Measurements from ENCODE around the gene FOXJ1. TPM values are rescaled to one million over a fixed set of nuclear protein-coding genes. Genes with fewer than 3 reads are reported as not detected.

The FOXJ1 gene
- total and polyA plus RNA-seq, 9 donors: 0.05 to 1.1 (median 0.12) TPM

DNA sequence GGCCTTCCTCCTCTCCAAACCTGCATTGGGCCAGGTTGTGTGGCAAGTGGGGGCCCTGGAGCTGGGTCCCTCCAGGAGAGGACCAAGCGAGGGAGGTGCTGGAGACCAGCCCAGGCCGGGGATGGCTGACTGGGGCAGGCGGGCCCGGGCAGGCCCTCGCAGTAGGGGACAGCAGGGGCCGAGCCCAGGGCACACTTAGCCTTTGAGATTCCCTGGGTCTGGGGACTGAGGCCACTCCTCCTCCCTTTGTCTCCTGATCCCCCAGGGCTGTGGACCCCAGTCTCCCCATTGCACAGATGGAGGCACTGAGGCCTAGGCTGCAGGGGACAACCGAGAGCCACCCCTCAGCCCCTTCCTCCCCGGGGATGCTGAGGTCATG lies 5.2 kb downstream of the FOXJ1 start:
- Histone ChIP-seq H3K4me1 (ENCODE audit: control insufficient read depth, insufficient read depth, low read length) (peaks cover 37% of the 10 kb centered on the region), H3K27me3 (ENCODE audit: control insufficient read depth, insufficient read depth, low read length) (peaks cover 99% of the 10 kb centered on the region)
- 55% methylated on average over 6 of the region's 8 CpGs for WGBS (ENCODE audit: insufficient coverage)

DNA sequence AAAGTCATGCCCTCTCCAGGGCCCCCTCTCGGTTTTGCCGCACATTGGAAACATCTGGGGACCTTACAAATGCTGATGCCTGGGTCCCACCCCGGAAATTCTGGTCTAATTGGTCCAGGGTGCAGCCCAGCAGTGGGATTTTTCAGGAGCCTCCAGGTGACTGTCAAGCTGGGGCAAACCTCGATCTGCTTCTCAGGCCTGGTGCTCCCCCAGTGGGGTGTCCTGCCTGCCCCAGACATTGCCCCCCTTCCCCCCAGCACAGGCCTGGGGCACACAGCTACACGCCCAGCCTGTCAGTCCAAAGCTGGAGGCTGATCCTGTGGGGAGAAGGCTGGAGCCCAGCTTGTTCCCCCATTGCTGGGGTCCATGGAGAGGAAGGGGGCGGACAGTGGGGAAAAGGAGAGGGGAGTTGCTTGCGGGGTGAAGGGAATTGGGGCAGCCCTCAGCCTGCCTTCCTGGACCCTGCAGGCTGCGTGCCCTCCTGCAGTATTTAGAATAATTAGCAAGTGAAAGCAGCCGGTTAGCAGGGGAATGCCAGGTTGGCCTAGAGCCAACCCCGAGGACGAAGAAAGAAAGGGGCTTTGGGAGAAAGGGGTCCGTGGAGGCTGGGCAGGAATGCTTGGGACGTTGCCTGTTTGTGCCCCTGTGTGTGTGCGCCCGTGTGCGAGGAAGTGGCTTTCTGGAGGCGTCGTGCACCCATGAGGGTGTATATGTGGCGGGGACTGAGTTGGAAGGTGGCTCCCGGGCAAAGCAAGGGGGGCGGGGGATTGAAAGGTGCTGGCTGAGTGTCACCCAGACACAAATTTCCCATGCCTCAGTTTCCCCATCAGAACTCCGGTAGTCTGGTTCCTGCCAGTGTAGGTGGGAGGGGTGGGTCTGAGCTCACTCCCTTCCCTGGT lies 5.9 kb downstream of the FOXJ1 start:
- H3K9me3 ChIP-seq (replicated peaks; ENCODE audit: control insufficient read depth, low read depth, low read length): no peaks in the 10 kb centered on the region
- H3K27ac ChIP-seq (ENCODE audit: low read length): no peak overlapping the region
- H3K4me3 ChIP-seq (ENCODE audit: low read length): no peak overlapping the region
- H3K36me3 ChIP-seq (ENCODE audit: control insufficient read depth, insufficient read depth, low read length): no peaks in the 10 kb centered on the region
- DNase-seq: no peak
- peaks cover 99% of the 10 kb centered on the region for H3K27me3 ChIP-seq (ENCODE audit: control insufficient read depth, insufficient read depth, low read length)
- WGBS (ENCODE audit: insufficient coverage): 26% methylated on average over 11 of the region's 22 CpGs
- H3K4me1 ChIP-seq (ENCODE audit: control insufficient read depth, insufficient read depth, low read length): peaks cover 35% of the 10 kb centered on the region

More for the DNA sequence above, 5.2 kb downstream of the FOXJ1 start:
- Histone ChIP-seq H3K9me3 (replicated peaks; ENCODE audit: control insufficient read depth, low read depth, low read length) (no peaks in the 10 kb centered on the region), H3K4me3 (ENCODE audit: low read length) (no peak overlapping the region), H3K27ac (ENCODE audit: low read length) (no peak overlapping the region), H3K36me3 (ENCODE audit: control insufficient read depth, insufficient read depth, low read length) (no peaks in the 10 kb centered on the region)
- DNase-seq: no peak

DNA sequence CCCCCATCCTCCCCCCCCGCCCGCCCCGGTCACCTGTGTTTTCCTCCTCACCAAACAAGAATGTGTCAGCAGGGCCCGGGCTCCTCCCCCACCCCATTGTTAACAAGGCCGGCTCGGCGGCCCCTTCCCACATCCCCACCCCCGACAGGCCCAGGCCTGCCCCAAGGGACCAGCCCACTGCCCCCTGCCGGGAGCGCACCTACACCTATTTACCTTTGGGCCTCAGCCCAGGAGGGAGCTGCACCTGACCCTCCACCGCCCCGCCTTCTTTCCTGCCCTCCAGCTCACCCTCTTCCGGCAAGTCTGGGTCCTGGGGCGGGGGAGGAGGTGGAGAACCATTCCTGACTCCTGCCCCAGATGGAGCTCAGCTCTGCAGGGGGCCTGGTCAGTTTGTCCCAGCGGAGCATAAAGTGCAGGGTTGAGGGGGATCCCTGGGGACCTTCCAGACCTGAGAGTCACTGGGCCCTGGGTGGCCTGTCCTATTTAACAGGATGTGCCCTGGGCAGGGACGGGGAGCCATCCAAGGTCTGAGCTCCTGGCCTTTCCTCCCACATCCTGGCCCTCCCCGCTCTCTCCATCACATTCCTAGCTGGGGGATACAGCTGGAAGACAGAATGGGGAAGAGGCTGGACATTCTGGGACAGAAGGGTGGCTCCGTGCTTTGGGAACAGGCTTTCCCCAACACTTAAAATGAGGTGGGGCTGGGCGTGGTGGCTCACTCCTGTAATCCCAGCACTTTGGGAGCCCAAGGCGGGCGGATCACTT lies 8.3 kb downstream of the FOXJ1 start:
- Histone ChIP-seq H3K4me3 (ENCODE audit: low read length) (no peak overlapping the region), H3K27ac (ENCODE audit: low read length) (no peak overlapping the region), H3K9me3 (replicated peaks; ENCODE audit: control insufficient read depth, low read depth, low read length) (no peaks in the 10 kb centered on the region), H3K4me1 (ENCODE audit: control insufficient read depth, insufficient read depth, low read length) (peaks cover 16% of the 10 kb centered on the region), H3K36me3 (ENCODE audit: control insufficient read depth, insufficient read depth, low read length) (no peaks in the 10 kb centered on the region), H3K27me3 (ENCODE audit: control insufficient read depth, insufficient read depth, low read length) (peaks cover 81% of the 10 kb centered on the region)
- no peak for DNase-seq
- WGBS (ENCODE audit: insufficient coverage): 2% methylated on average over 10 of the region's 21 CpGs

DNA sequence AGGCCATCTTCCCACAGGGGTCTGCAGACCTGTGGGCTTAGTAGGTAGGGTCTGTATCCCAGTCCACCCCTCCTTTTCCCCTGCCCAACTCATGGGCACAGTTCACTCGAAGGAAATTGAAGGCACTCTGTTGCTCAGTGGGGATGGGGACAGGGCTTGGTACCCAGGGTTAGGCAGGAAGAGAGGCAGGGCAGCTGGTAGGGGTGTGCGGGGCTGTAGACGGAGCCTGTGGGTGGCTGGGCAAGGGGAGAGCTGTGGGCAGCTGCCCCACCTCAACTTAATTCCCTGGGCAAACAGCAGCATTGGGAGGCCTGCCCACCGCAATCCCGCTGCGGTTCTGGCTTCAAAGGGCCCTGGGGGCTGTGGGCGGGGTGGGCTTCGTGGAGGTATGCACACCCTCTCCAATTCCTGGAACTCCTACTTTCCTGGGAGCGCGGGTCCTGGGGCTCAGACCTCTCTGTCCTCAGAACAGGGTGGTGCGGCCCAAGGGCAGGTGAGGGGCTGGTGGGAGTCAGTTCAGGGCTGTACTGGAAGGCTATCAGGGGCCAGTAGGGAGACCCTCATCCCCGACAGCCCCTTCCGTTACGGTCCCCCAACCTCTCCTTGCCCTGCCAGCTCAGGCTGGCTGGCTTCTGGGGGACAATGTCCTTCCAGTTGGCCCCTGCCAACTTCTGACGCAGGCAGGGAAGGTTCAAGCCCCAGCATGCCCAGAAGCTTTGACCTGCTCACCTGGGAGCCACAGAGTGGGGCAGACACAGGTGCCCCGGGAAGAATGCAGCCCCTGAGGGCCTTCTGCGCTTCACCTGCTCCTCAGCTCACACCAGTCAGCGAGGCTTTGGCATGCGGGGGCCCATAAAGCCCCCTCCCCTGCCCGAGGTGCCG lies 9.1 kb downstream of the FOXJ1 start:
- no peak for DNase-seq
- 25% methylated on average over 7 of the region's 21 CpGs for WGBS (ENCODE audit: insufficient coverage)
- Histone ChIP-seq H3K27me3 (ENCODE audit: control insufficient read depth, insufficient read depth, low read length) (peaks cover 73% of the 10 kb centered on the region), H3K27ac (ENCODE audit: low read length) (no peak overlapping the region), H3K9me3 (replicated peaks; ENCODE audit: control insufficient read depth, low read depth, low read length) (no peaks in the 10 kb centered on the region), H3K4me1 (ENCODE audit: control insufficient read depth, insufficient read depth, low read length) (peaks cover 9% of the 10 kb centered on the region), H3K4me3 (ENCODE audit: low read length) (no peak overlapping the region), H3K36me3 (ENCODE audit: control insufficient read depth, insufficient read depth, low read length) (no peaks in the 10 kb centered on the region)

DNA sequence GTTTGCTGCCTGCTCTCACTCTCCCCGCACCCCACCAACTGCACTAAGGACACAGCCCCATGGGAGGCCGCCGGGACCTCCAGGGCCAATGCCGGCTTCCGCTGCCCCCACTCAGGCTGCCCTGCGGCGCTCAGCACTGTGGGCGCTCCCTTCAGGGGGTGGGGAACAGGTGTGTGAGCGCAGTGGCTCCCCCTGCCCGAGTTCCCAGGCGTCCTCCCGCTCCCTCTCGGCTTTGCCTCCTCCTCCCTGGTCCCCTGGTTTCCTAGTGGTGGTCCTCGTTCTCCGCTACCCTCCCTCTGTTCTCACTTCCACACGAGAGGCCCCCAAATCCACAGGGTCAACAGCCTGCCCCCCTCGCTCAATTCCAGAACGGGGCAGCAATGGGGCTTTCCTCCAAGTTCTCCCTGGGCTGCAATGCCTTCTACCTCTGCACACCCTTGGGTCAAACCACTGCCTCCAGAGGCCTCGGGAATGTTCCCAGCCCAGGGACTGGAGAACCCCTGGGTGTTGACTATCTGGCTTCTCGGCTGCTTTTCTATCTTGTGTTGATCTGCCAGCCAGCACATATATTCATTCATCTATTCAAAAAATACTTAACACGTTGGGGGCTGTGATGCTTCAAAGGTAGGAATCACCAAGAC lies 9.9 kb downstream of the FOXJ1 start:
- H3K27me3 ChIP-seq (ENCODE audit: control insufficient read depth, insufficient read depth, low read length): peaks cover 65% of the 10 kb centered on the region
- H3K27ac ChIP-seq (ENCODE audit: low read length): no peak overlapping the region
- 18% methylated on average over 16 of the region's 21 CpGs for WGBS (ENCODE audit: insufficient coverage)
- no peaks in the 10 kb centered on the region for H3K36me3 ChIP-seq (ENCODE audit: control insufficient read depth, insufficient read depth, low read length)
- H3K4me3 ChIP-seq (ENCODE audit: low read length): no peak overlapping the region
- H3K9me3 ChIP-seq (replicated peaks; ENCODE audit: control insufficient read depth, low read depth, low read length): no peaks in the 10 kb centered on the region
- peaks cover 9% of the 10 kb centered on the region for H3K4me1 ChIP-seq (ENCODE audit: control insufficient read depth, insufficient read depth, low read length)
- DNase-seq: no peak

DNA sequence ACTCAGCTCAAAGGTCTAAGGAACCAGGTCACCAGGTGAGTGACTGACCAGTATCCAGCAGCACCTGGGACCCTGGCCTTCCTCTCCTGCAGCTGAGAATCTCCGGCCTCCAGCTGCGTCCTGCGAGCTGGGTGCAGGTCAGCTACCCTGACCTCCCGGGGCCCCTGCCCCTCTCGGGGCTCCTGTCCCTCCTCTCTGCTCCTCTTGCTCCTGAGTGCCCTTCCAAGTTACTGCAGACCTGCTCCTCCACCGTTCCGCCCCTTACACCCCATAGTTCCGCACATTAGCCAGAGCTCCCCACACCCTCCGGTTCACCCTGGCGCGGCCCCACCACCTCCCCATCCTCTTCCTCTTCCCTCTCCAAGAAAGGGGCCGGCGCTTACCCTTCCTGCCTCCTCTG lies 10.6 kb downstream of the FOXJ1 start:
- peaks cover 58% of the 10 kb centered on the region for H3K27me3 ChIP-seq (ENCODE audit: control insufficient read depth, insufficient read depth, low read length)
- H3K9me3 ChIP-seq (replicated peaks; ENCODE audit: control insufficient read depth, low read depth, low read length): no peaks in the 10 kb centered on the region
- WGBS (ENCODE audit: insufficient coverage): 24% methylated on average over 13 of the region's 13 CpGs
- no peak for DNase-seq
- H3K4me3 ChIP-seq (ENCODE audit: low read length): no peak overlapping the region
- peaks cover 9% of the 10 kb centered on the region for H3K4me1 ChIP-seq (ENCODE audit: control insufficient read depth, insufficient read depth, low read length)
- H3K36me3 ChIP-seq (ENCODE audit: control insufficient read depth, insufficient read depth, low read length): no peaks in the 10 kb centered on the region
- H3K27ac ChIP-seq (ENCODE audit: low read length): no peak overlapping the region

DNA sequence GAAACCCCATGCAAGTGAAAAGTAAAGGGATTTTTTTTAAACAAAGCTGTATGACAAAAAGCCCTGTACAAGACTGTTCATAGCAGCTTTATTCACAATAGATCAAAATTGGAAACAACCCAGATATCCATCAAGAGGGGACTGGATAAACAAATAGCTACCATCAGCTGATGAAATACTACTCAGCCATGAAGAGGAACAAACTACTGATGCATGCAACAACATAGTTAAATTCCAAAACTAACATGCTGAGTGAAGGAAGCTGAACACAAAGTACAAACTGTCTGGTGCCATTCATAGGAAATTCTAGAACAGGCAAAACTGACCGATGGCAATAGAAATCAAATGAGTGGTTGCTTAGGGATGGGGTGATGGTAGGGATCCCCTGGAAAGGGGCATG lies 15.1 kb downstream of the FOXJ1 start:
- Histone ChIP-seq H3K4me3 (ENCODE audit: low read length) (no peak overlapping the region), H3K9me3 (replicated peaks; ENCODE audit: control insufficient read depth, low read depth, low read length) (no peaks in the 10 kb centered on the region), H3K36me3 (ENCODE audit: control insufficient read depth, insufficient read depth, low read length) (no peaks in the 10 kb centered on the region), H3K4me1 (ENCODE audit: control insufficient read depth, insufficient read depth, low read length) (peaks cover 21% of the 10 kb centered on the region), H3K27ac (ENCODE audit: low read length) (no peak overlapping the region), H3K27me3 (ENCODE audit: control insufficient read depth, insufficient read depth, low read length) (peaks cover 15% of the 10 kb centered on the region)
- 89% methylated on average over 1 of the region's 1 CpG for WGBS (ENCODE audit: insufficient coverage)
- DNase-seq: no peak

DNA sequence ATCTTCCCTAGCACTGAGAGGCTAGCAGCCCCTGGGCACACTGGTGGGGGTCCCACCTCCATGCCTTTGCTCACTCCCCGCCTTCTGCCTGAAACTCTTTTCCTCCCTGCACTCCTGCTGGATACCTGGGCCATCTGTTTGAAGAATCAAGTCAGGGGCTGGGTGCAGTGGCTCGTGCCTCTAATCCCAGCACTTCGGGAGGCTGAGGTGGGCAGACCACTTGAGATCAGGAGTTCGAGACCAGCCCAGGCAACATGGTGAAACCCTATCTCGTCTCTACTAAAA lies 15.7 kb downstream of the FOXJ1 start:
- H3K4me3 ChIP-seq (ENCODE audit: low read length): no peak overlapping the region
- no peak for DNase-seq
- H3K9me3 ChIP-seq (replicated peaks; ENCODE audit: control insufficient read depth, low read depth, low read length): no peaks in the 10 kb centered on the region
- peaks cover 13% of the 10 kb centered on the region for H3K27me3 ChIP-seq (ENCODE audit: control insufficient read depth, insufficient read depth, low read length)
- no peak overlapping the region for H3K27ac ChIP-seq (ENCODE audit: low read length)
- 73% methylated on average over 5 of the region's 5 CpGs for WGBS (ENCODE audit: insufficient coverage)
- peaks cover 18% of the 10 kb centered on the region for H3K4me1 ChIP-seq (ENCODE audit: control insufficient read depth, insufficient read depth, low read length)
- H3K36me3 ChIP-seq (ENCODE audit: control insufficient read depth, insufficient read depth, low read length): no peaks in the 10 kb centered on the region

DNA sequence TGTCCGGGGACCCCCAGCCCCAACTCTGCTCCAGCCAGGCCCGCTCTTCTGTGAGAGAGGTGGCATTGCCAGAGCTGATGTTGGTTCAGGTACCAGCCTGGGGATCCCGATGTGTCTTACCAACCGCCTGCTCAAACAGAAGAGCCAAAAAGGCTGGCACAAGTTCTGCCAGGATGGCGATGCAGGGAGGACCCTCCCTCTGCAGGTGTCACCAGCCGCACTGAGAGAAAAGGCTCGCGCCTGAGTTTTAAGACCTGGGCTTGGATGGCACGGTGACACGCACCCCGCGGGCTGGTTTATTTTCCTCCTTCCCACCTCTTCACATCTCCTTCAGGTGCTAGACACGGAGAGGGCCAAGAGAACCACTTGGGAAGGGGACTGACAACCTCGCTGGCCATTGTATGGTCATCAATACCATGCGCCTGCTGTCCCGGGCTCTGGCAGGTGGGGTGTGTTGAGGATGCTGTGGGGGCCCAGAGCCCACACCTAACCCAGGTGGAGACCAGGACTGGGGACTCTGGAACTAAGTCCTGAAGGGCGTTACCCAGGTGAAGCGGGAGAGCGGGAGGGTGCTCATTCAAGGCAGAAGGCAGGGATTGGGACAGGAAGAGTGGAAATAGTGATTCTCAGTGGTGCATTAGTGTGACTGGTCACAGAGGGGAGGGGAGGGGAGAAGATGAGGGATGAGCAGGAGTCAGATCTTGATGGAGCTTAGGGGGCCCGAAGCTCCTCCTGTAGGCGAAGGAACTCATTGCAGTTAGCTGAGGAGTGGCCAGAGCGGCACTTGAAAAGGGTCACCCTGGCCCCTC lies 16.3 kb downstream of the FOXJ1 start:
- peaks cover 7% of the 10 kb centered on the region for H3K27me3 ChIP-seq (ENCODE audit: control insufficient read depth, insufficient read depth, low read length)
- H3K4me3 ChIP-seq (ENCODE audit: low read length): no peak overlapping the region
- no peak overlapping the region for H3K27ac ChIP-seq (ENCODE audit: low read length)
- no peaks in the 10 kb centered on the region for H3K9me3 ChIP-seq (replicated peaks; ENCODE audit: control insufficient read depth, low read depth, low read length)
- H3K4me1 ChIP-seq (ENCODE audit: control insufficient read depth, insufficient read depth, low read length): peaks cover 14% of the 10 kb centered on the region
- DNase-seq: no peak
- WGBS (ENCODE audit: insufficient coverage): 89% methylated on average over 20 of the region's 22 CpGs
- H3K36me3 ChIP-seq (ENCODE audit: control insufficient read depth, insufficient read depth, low read length): no peaks in the 10 kb centered on the region
